Peyer's patch (tissue), 4 donors: ENCODE measurements around the gene IGF2BP2. TPM values are rescaled to one million over a fixed set of nuclear protein-coding genes. Genes with fewer than 3 reads are reported as not detected.
A peak's percentile ranks its signal among the peaks of the same experiment; 100 is the strongest.

Experiments used
- DNase-seq, 3 donors: peaks; one replicate each; pipeline ENCODE4 v3.0.0-alpha.2; 2017 to 2019
- H3K27ac ChIP-seq, 4 donors: fragments of 200-600 bp; sonication (generic); one replicate each; pipeline ENCODE4 v1.5.1; 2016 to 2019
- H3K27me3 ChIP-seq, 2 donors: fragments of 200-600 bp; sonication (generic); one replicate each; pipeline ENCODE4 v1.5.1; 2019
- H3K36me3 ChIP-seq, 3 donors: fragments of 200-600 bp; sonication (generic); one replicate each; pipeline ENCODE4 v1.5.1; 2016 to 2019
- H3K4me1 ChIP-seq, 4 donors: fragments of 200-600 bp; sonication (generic); one replicate each; pipeline ENCODE4 v1.5.1; 2016 to 2019
- H3K4me3 ChIP-seq, 4 donors: fragments of 200-600 bp; sonication (generic); 1 replicate in 3 of 4; 2 replicates in 1 of 4; pipeline ENCODE4 v1.5.1; 2016 to 2019; ENCODE audit warnings: mild to moderate bottlenecking in 1 of 4
- H3K9me3 ChIP-seq, 4 donors: fragments of 200-600 bp; sonication (generic); one replicate each; pipeline ENCODE4 v1.5.1; 2016 to 2019; ENCODE audit warnings: mild to moderate bottlenecking in 1 of 4
- CTCF ChIP-seq, 6 experiments: fragments of 450-650 bp in 4 of 6; fragments of 200-600 bp in 2 of 6; sonication (generic) in 1 of 6; IDR thresholded peaks; one replicate each; pipeline ENCODE4 v1.5.1; 2017 to 2019; ENCODE audit warnings: antibody characterized with exemption in 6 of 6, mild to moderate bottlenecking in 3 of 6, moderate library complexity in 1 of 6
- POLR2A ChIP-seq, 2 donors: fragments of 450-650 bp; IDR thresholded peaks; one replicate each; pipeline ENCODE4 v1.5.1; 2017; ENCODE audit warnings: antibody characterized with exemption in 2 of 2, mild to moderate bottlenecking in 2 of 2, moderate library complexity in 2 of 2
- total RNA-seq, 4 donors: library from RNA; depleted of rRNA; stranded (reverse); fragments of >200 nt; gene quantifications; one replicate each; pipeline ENCODE4 v1.1.0, GENCODE V29; 2016

The IGF2BP2 gene
- total RNA-seq, 4 donors from 2014 or later: 61.9 to 116 (median 99.8) TPM

- Histone ChIP-seq H3K27me3 (no peaks in the 10 kb centered on the region), H3K4me3 (no peak overlapping the region), H3K4me1 (peaks cover 0 to 12% (median 0%) of the 10 kb centered on the region in 4 donors), H3K9me3 (no peaks in the 10 kb centered on the region), H3K27ac (no peak overlapping the region), H3K36me3 (no peaks in the 10 kb centered on the region)
- TF ChIP-seq CTCF (IDR thresholded peaks at IDR 0.05) (no peak), POLR2A (IDR thresholded peaks at IDR 0.05) (no peak)
- no peak for DNase-seq
Observed at GRCh38 chr3:185753354-185753753, 71.5 kb downstream of the IGF2BP2 start.

DNA sequence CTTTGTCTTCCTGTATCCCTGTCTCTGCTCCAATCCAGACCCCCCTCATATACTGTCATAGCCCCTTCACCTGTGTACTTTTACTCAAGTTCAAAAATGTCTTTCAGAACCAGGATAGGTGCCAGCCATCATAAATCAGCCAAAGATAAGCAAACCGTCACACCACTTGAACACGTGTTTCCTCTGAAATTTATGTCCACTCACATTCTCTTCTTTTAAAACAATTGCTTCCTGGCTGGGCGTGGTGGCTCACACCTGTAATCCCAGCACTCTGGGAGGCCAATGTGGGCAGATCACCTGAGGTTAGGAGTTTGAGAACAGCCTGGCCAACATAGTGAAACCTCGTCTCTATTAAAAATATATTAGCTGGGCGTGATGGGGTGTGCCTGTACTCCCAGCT, 74.1 kb downstream of the IGF2BP2 start:
- Histone ChIP-seq H3K4me3 (no peak overlapping the region), H3K27ac (peak overlapping the region in 3 of 4 donors; percentile 5 to 31 (median 20)), H3K9me3 (no peaks in the 10 kb centered on the region), H3K4me1 (peaks cover 0 to 24% (median 0%) of the 10 kb centered on the region in 4 donors), H3K36me3 (no peaks in the 10 kb centered on the region), H3K27me3 (no peaks in the 10 kb centered on the region)
- no peak for DNase-seq
- no peak for TF ChIP-seq POLR2A (IDR thresholded peaks at IDR 0.05)
- TF ChIP-seq CTCF (IDR thresholded peaks at IDR 0.05): no peak

DNA sequence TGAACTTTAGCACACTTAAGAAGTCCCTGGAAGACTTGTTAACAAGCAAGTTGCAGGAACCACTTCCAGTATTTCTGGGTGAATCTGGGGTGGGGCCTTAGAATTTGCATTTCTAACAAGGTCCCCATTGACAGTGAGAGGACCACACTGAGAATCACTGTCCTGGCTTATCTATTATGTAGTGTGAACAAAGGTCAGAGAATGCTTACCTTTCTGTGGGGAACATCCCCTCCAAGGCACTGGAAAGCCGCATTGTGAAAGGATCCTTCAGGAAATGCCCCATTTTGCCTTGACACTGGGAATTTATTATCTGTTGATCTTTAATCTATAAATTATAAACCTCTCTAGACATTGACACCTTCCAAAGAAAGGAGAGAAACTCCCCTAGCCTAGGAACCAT, 74.8 kb downstream of the IGF2BP2 start:
- Histone ChIP-seq H3K27ac (peak overlapping the region in 3 of 4 donors; percentile 5 to 31 (median 20)), H3K27me3 (no peaks in the 10 kb centered on the region), H3K4me1 (peaks cover 0 to 26% (median 0%) of the 10 kb centered on the region in 4 donors), H3K4me3 (no peak overlapping the region), H3K36me3 (no peaks in the 10 kb centered on the region), H3K9me3 (no peaks in the 10 kb centered on the region)
- no peak for DNase-seq
- no peak for TF ChIP-seq CTCF (IDR thresholded peaks at IDR 0.05)

DNA sequence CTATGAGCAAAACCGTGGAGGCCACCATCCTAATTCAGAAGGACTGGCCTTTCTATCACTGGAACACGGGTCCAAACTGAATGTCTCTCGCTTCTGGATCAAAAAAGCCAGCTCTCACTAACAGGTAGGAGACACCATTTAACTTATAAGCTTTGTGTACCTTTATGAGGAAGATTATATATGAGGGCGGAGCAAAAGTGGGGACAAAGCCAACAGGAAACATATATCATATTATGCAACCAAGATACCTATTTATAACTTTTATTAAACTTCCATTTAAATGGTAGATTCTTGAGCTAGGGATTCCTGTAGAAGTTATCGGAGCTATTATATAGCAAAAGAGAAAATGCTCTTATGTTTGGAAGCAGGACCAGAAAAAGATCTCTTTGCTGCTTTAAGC, 78.4 kb downstream of the IGF2BP2 start:
- no peaks in the 10 kb centered on the region for H3K27me3 ChIP-seq
- no peaks in the 10 kb centered on the region for H3K36me3 ChIP-seq
- H3K27ac ChIP-seq: no peak overlapping the region
- H3K4me3 ChIP-seq: no peak overlapping the region
- H3K9me3 ChIP-seq: no peaks in the 10 kb centered on the region
- DNase-seq: no peak
- H3K4me1 ChIP-seq: peaks cover 0 to 26% (median 0%) of the 10 kb centered on the region in 4 donors
- no peak for TF ChIP-seq CTCF (IDR thresholded peaks at IDR 0.05)
- TF ChIP-seq POLR2A (IDR thresholded peaks at IDR 0.05): no peak

- H3K27me3 ChIP-seq: no peaks in the 10 kb centered on the region
- no peak overlapping the region for H3K27ac ChIP-seq
- no peak overlapping the region for H3K4me3 ChIP-seq
- H3K4me1 ChIP-seq: peaks cover 0 to 20% (median 0%) of the 10 kb centered on the region in 4 donors
- H3K9me3 ChIP-seq: no peaks in the 10 kb centered on the region
- TF ChIP-seq POLR2A (IDR thresholded peaks at IDR 0.05) (no peak), CTCF (IDR thresholded peaks at IDR 0.05) (no peak)
- no peaks in the 10 kb centered on the region for H3K36me3 ChIP-seq
- DNase-seq: no peak
Observed at GRCh38 chr3:185744997-185745843, 79.6 kb downstream of the IGF2BP2 start.
